ENCODE measurements around the gene TRIM56.
A peak's percentile ranks its signal among the peaks of the same experiment; 100 is the strongest.
"Not testable (repeated sequence)": the region's sequence is repeated elsewhere in the genome, so short reads cannot be mapped to it uniquely, and the experiment has no call there.

The TRIM56 gene

GRCh38 chr7:101085162-101085964 lies at the start of gene TRIM56:
Gene TRIM56 (plus strand): TSS chr7:101085481. CDS start chr7:101087313, 1,832 bp downstream.
- peak within 1 kb of the TSS; percentile 42 for H3K4me3 ChIP-seq (ENCODE audit: insufficient read length, low read depth)
- no peaks in the 10 kb centered on the region for H3K27me3 ChIP-seq (ENCODE audit: insufficient read depth, insufficient read length)
- TF ChIP-seq SUZ12 (IDR thresholded peaks at IDR 0.05; ENCODE audit: extremely low read depth, insufficient read depth, insufficient read length), result no peak
- no peak for TF ChIP-seq ZNF274 (IDR thresholded peaks at IDR 0.05; ENCODE audit: low read depth, low read length)
- no peak for TF ChIP-seq YY1 (IDR thresholded peaks at IDR 0.05; ENCODE audit: insufficient read depth, insufficient read length)
- DNase-seq (ENCODE audit: low read depth, low spot score), result no peak
- no peaks in the 10 kb centered on the region; the same call in 1 of the 2 replicates for H3K9me3 ChIP-seq (ENCODE audit: insufficient read depth, low read length)
- H3K9ac ChIP-seq (ENCODE audit: insufficient read length, low read depth), result peak within 1 kb of the TSS; percentile 74
- peaks cover 33% of the 10 kb centered on the region for H3K36me3 ChIP-seq (ENCODE audit: insufficient read depth, insufficient read length, low read length)
- H3K4me1 ChIP-seq (ENCODE audit: insufficient read depth, insufficient read length), result peaks cover 2% of the 10 kb centered on the region

- H3K27me3 ChIP-seq (ENCODE audit: insufficient read depth, insufficient read length), result peaks cover 67% of the 10 kb centered on the region
- no peaks in the 10 kb centered on the region for H3K36me3 ChIP-seq (ENCODE audit: insufficient read depth, insufficient read length, low read length)
- no peak for TF ChIP-seq SUZ12 (IDR thresholded peaks at IDR 0.05; ENCODE audit: extremely low read depth, insufficient read depth, insufficient read length)
- no peak for TF ChIP-seq ZNF274 (IDR thresholded peaks at IDR 0.05; ENCODE audit: low read depth, low read length)
- no peak for TF ChIP-seq YY1 (IDR thresholded peaks at IDR 0.05; ENCODE audit: insufficient read depth, insufficient read length)
- no peaks in the 10 kb centered on the region for H3K9me3 ChIP-seq (ENCODE audit: insufficient read depth, low read length)
- H3K4me3 ChIP-seq (ENCODE audit: insufficient read length, low read depth), result no peak overlapping the region
- H3K4me1 ChIP-seq (ENCODE audit: insufficient read depth, insufficient read length), result no peaks in the 10 kb centered on the region
- no peak for DNase-seq (ENCODE audit: low read depth, low spot score)
- no peak overlapping the region for H3K9ac ChIP-seq (ENCODE audit: insufficient read length, low read depth)
These were observed 49.3 kb upstream of the TRIM56 start for GRCh38 chr7:101035941-101036340.

GRCh38 chr7:101041283-101041682 lies 44.0 kb upstream of the TRIM56 start:
- H3K4me3 ChIP-seq (ENCODE audit: insufficient read length, low read depth); H3K9me3 ChIP-seq (ENCODE audit: insufficient read depth, low read length); H3K4me1 ChIP-seq (ENCODE audit: insufficient read depth, insufficient read length); DNase-seq (ENCODE audit: low read depth, low spot score); H3K9ac ChIP-seq (ENCODE audit: insufficient read length, low read depth); H3K36me3 ChIP-seq (ENCODE audit: insufficient read depth, insufficient read length, low read length): not testable (repeated sequence)
- peaks cover 73% of the 10 kb centered on the region for H3K27me3 ChIP-seq (ENCODE audit: insufficient read depth, insufficient read length)

- no peaks in the 10 kb centered on the region for H3K4me1 ChIP-seq (ENCODE audit: insufficient read depth, insufficient read length)
- H3K4me3 ChIP-seq (ENCODE audit: insufficient read length, low read depth), result no peak overlapping the region
- peak; percentile 60 for DNase-seq (ENCODE audit: low read depth, low spot score)
- H3K36me3 ChIP-seq (ENCODE audit: insufficient read depth, insufficient read length, low read length), result no peaks in the 10 kb centered on the region
- H3K27me3 ChIP-seq (ENCODE audit: insufficient read depth, insufficient read length), result peaks cover 14% of the 10 kb centered on the region
- TF ChIP-seq YY1 (IDR thresholded peaks at IDR 0.05; ENCODE audit: insufficient read depth, insufficient read length), result no peak
- TF ChIP-seq SUZ12 (IDR thresholded peaks at IDR 0.05; ENCODE audit: extremely low read depth, insufficient read depth, insufficient read length), result no peak
- no peak for TF ChIP-seq ZNF274 (IDR thresholded peaks at IDR 0.05; ENCODE audit: low read depth, low read length)
- H3K9me3 ChIP-seq (ENCODE audit: insufficient read depth, low read length), result no peaks in the 10 kb centered on the region
- no peak overlapping the region for H3K9ac ChIP-seq (ENCODE audit: insufficient read length, low read depth)
These were observed 26.9 kb upstream of the TRIM56 start for GRCh38 chr7:101058355-101058754.

- Histone ChIP-seq H3K36me3 (ENCODE audit: insufficient read depth, insufficient read length, low read length) (no peaks in the 10 kb centered on the region), H3K4me1 (ENCODE audit: insufficient read depth, insufficient read length) (peaks cover 5% of the 10 kb centered on the region), H3K9me3 (ENCODE audit: insufficient read depth, low read length) (no peaks in the 10 kb centered on the region), H3K4me3 (ENCODE audit: insufficient read length, low read depth) (no peak overlapping the region), H3K9ac (ENCODE audit: insufficient read length, low read depth) (no peak overlapping the region), H3K27me3 (ENCODE audit: insufficient read depth, insufficient read length) (peaks cover 14% of the 10 kb centered on the region)
- DNase-seq (ENCODE audit: low read depth, low spot score), result no peak
- no peak for TF ChIP-seq ZNF274 (IDR thresholded peaks at IDR 0.05; ENCODE audit: low read depth, low read length)
- no peak for TF ChIP-seq YY1 (IDR thresholded peaks at IDR 0.05; ENCODE audit: insufficient read depth, insufficient read length)
These were observed 25.7 kb upstream of the TRIM56 start for GRCh38 chr7:101059620-101059942.

GRCh38 chr7:101060992-101061391 lies 24.3 kb upstream of the TRIM56 start:
- Histone ChIP-seq H3K4me1 (ENCODE audit: insufficient read depth, insufficient read length) (peaks cover 5% of the 10 kb centered on the region), H3K36me3 (ENCODE audit: insufficient read depth, insufficient read length, low read length) (no peaks in the 10 kb centered on the region), H3K9me3 (ENCODE audit: insufficient read depth, low read length) (no peaks in the 10 kb centered on the region), H3K27me3 (ENCODE audit: insufficient read depth, insufficient read length) (peaks cover 7% of the 10 kb centered on the region), H3K9ac (ENCODE audit: insufficient read length, low read depth) (no peak overlapping the region), H3K4me3 (ENCODE audit: insufficient read length, low read depth) (no peak overlapping the region)
- no peak for TF ChIP-seq ZNF274 (IDR thresholded peaks at IDR 0.05; ENCODE audit: low read depth, low read length)
- TF ChIP-seq SUZ12 (IDR thresholded peaks at IDR 0.05; ENCODE audit: extremely low read depth, insufficient read depth, insufficient read length), result no peak
- no peak for TF ChIP-seq YY1 (IDR thresholded peaks at IDR 0.05; ENCODE audit: insufficient read depth, insufficient read length)
- DNase-seq (ENCODE audit: low read depth, low spot score), result no peak

GRCh38 chr7:101064176-101064550 lies 21.1 kb upstream of the TRIM56 start:
- peaks cover 13% of the 10 kb centered on the region for H3K4me1 ChIP-seq (ENCODE audit: insufficient read depth, insufficient read length)
- H3K9ac ChIP-seq (ENCODE audit: insufficient read length, low read depth); DNase-seq (ENCODE audit: low read depth, low spot score); H3K36me3 ChIP-seq (ENCODE audit: insufficient read depth, insufficient read length, low read length); H3K9me3 ChIP-seq (ENCODE audit: insufficient read depth, low read length); H3K27me3 ChIP-seq (ENCODE audit: insufficient read depth, insufficient read length); H3K4me3 ChIP-seq (ENCODE audit: insufficient read length, low read depth): not testable (repeated sequence)

- H3K4me3 ChIP-seq (ENCODE audit: insufficient read length, low read depth); DNase-seq (ENCODE audit: low read depth, low spot score); H3K9ac ChIP-seq (ENCODE audit: insufficient read length, low read depth); H3K27me3 ChIP-seq (ENCODE audit: insufficient read depth, insufficient read length); H3K36me3 ChIP-seq (ENCODE audit: insufficient read depth, insufficient read length, low read length); H3K9me3 ChIP-seq (ENCODE audit: insufficient read depth, low read length): not testable (repeated sequence)
- H3K4me1 ChIP-seq (ENCODE audit: insufficient read depth, insufficient read length), result peaks cover 13% of the 10 kb centered on the region
These were observed 20.1 kb upstream of the TRIM56 start for GRCh38 chr7:101065162-101065561.

Data from NT2/D1 (cell line).